Peyer's patch (tissue), 4 donors: Measurements from ENCODE around the gene TNNC1.

Source experiments
- CTCF ChIP-seq, 6 experiments: fragments of 450-650 bp in 4 of 6; fragments of 200-600 bp in 2 of 6; sonication (generic) in 1 of 6; IDR thresholded peaks; one replicate each; pipeline ENCODE4 v1.5.1; 2017 to 2019; ENCODE audit warnings: antibody characterized with exemption in 6 of 6, mild to moderate bottlenecking in 3 of 6, moderate library complexity in 1 of 6
- POLR2A ChIP-seq, 2 donors: fragments of 450-650 bp; IDR thresholded peaks; one replicate each; pipeline ENCODE4 v1.5.1; 2017; ENCODE audit warnings: antibody characterized with exemption in 2 of 2, mild to moderate bottlenecking in 2 of 2, moderate library complexity in 2 of 2

GRCh38 chr3:52472239-52473000, 18.6 kb upstream of the TNNC1 start:
- no peak for TF ChIP-seq POLR2A (IDR thresholded peaks at IDR 0.05)
- no peak for TF ChIP-seq CTCF (IDR thresholded peaks at IDR 0.05)
